WTC11 (cell line): ENCODE data around the gene ARHGEF19. TPM values are rescaled to one million over a fixed set of nuclear protein-coding genes. Genes with fewer than 3 reads are reported as not detected.

Experiments
- ATAC-seq: fragments of 200-7000 bp; cut with Tn5 transposase; 2 replicates; pipeline ENCODE4 v1.10.0; 2021; ENCODE audit warnings: mild to moderate bottlenecking, moderate library complexity
- CTCF ChIA-PET: fragments of 300-600 bp; sonication (Branson Sonifier 250); formaldehyde crosslinking; loops from one replicate; lab custom pipeline; 2021; ENCODE audit warnings: antibody characterized with exemption; lab: Charles Lee
- POLR2A ChIA-PET: fragments of 350-600 bp; sonication (Branson Sonifier 250); formaldehyde crosslinking; loops from one replicate; lab custom pipeline; 2021; ENCODE audit warnings: antibody characterized with exemption; lab: Charles Lee
- DNase-seq: peaks from one replicate; pipeline ENCODE4 v3.0.0; 2021; ENCODE audit warnings: low spot score
- H3K27ac Mint-ChIP-seq: 2 replicates; pipeline ENCODE4 v1.8.0; 2021; ENCODE audit warnings: mixed read lengths
- H3K27me3 Mint-ChIP-seq: 2 replicates; pipeline ENCODE4 v1.8.0; 2021; ENCODE audit warnings: low read depth, mild to moderate bottlenecking, moderate library complexity, mixed read lengths
- H3K36me3 Mint-ChIP-seq: 2 replicates; pipeline ENCODE4 v1.8.0; 2021; ENCODE audit warnings: mixed read lengths
- H3K4me1 Mint-ChIP-seq: 2 replicates; pipeline ENCODE4 v1.8.0; 2022; ENCODE audit warnings: mixed read lengths
- H3K4me3 Mint-ChIP-seq: 2 replicates; pipeline ENCODE4 v1.8.0; 2021; ENCODE audit warnings: mild to moderate bottlenecking, moderate library complexity, mixed read lengths
- H3K9me3 Mint-ChIP-seq: 2 replicates; pipeline ENCODE4 v1.8.0; 2021; ENCODE audit warnings: mixed read lengths
- ELF4 ChIP-seq: sonication (generic); formaldehyde crosslinking; IDR thresholded peaks from 2 replicates; pipeline ENCODE4 v1.8.1; 2022; ENCODE audit warnings: low read depth, mild to moderate bottlenecking, moderate library complexity, missing genetic modification reagents
- GTF2I ChIP-seq: fragments of 250-450 bp; sonication (Bioruptor Pico); conservative IDR thresholded peaks from 2 replicates; pipeline ENCODE4 v1.4.0; 2021; ENCODE audit warnings: mild to moderate bottlenecking
- IRF2 ChIP-seq: sonication (generic); formaldehyde crosslinking; IDR thresholded peaks from 2 replicates; pipeline ENCODE4 v1.8.0; 2022; ENCODE audit warnings: low read depth, missing genetic modification reagents, borderline replicate concordance
- JAZF1 ChIP-seq: fragments of 250-450 bp; sonication (Bioruptor Pico); IDR thresholded peaks from 2 replicates; pipeline ENCODE4 v1.9.0; 2021; ENCODE audit warnings: moderate library complexity, mild to moderate bottlenecking, inconsistent platforms
- NFYB ChIP-seq: sonication (generic); formaldehyde crosslinking; conservative IDR thresholded peaks from 2 replicates; pipeline ENCODE4 v1.8.0; 2022; ENCODE audit warnings: low read depth, missing genetic modification reagents
- TCF7 ChIP-seq: sonication (generic); formaldehyde crosslinking; IDR thresholded peaks from 2 replicates; pipeline ENCODE4 v1.8.0; 2022; ENCODE audit warnings: mild to moderate bottlenecking, low read depth, missing genetic modification reagents, moderate library complexity
- ZNF219 ChIP-seq: sonication (generic); formaldehyde crosslinking; IDR thresholded peaks from 2 replicates; pipeline ENCODE4 v1.8.0; 2023; ENCODE audit warnings: missing genetic modification reagents, mild to moderate bottlenecking, borderline replicate concordance
- ZNF263 ChIP-seq: sonication (generic); formaldehyde crosslinking; IDR thresholded peaks from 2 replicates; pipeline ENCODE4 v1.8.1; 2022; ENCODE audit warnings: low read depth, mild to moderate bottlenecking, moderate library complexity, missing genetic modification reagents
- ZNF317 ChIP-seq: sonication (generic); formaldehyde crosslinking; IDR thresholded peaks from 2 replicates; pipeline ENCODE4 v1.8.1; 2023; ENCODE audit warnings: low read depth, mild to moderate bottlenecking, moderate library complexity, missing genetic modification reagents, borderline replicate concordance
- ZNF396 ChIP-seq: fragments of 250-450 bp; sonication (Bioruptor Pico); IDR thresholded peaks from 2 replicates; pipeline ENCODE4 v1.8.0; 2021; ENCODE audit warnings: mild to moderate bottlenecking, moderate library complexity, borderline replicate concordance
- ZNF671 ChIP-seq: fragments of 250-450 bp; sonication (Bioruptor Pico); IDR thresholded peaks from 2 replicates; pipeline ENCODE4 v1.8.0; 2021; ENCODE audit warnings: mild to moderate bottlenecking
- total RNA-seq: library from RNA; stranded (reverse); gene quantifications from 3 replicates; pipeline ENCODE4 v1.2.3, GENCODE V29; 2021
- TF ChIP-seq, protein P1 (sequence below): fragments of 250-450 bp; sonication (Bioruptor Pico); conservative IDR thresholded peaks from 2 replicates; pipeline ENCODE4 v1.9.0; 2021; ENCODE audit warnings: mild to moderate bottlenecking
- TF ChIP-seq, protein P2 (sequence below): fragments of 250-450 bp; sonication (Bioruptor Pico); IDR thresholded peaks from 2 replicates; pipeline ENCODE4 v1.9.0; 2021; ENCODE audit warnings: mild to moderate bottlenecking
- TF ChIP-seq, protein P3 (sequence below): fragments of 250-450 bp; sonication (Bioruptor Pico); IDR thresholded peaks from 2 replicates; pipeline ENCODE4 v1.9.0; 2021; ENCODE audit warnings: mild to moderate bottlenecking
- TF ChIP-seq, protein P4 (sequence below): sonication (generic); formaldehyde crosslinking; IDR thresholded peaks from 2 replicates; pipeline ENCODE4 v1.8.1; 2022; ENCODE audit warnings: mild to moderate bottlenecking, missing genetic modification reagents, moderate library complexity, borderline replicate concordance
- TF ChIP-seq, protein P5 (sequence below): sonication (generic); formaldehyde crosslinking; IDR thresholded peaks from 2 replicates; pipeline ENCODE4 v1.8.1; 2022; ENCODE audit warnings: low read depth, mild to moderate bottlenecking, moderate library complexity, missing genetic modification reagents, borderline replicate concordance
- TF ChIP-seq, protein P6 (sequence below): sonication (generic); formaldehyde crosslinking; IDR thresholded peaks from 2 replicates; pipeline ENCODE4 v1.8.0; 2022; ENCODE audit warnings: missing genetic modification reagents
- TF ChIP-seq, protein P7 (sequence below): sonication (generic); formaldehyde crosslinking; IDR thresholded peaks from 2 replicates; pipeline ENCODE4 v1.8.0; 2023; ENCODE audit warnings: missing genetic modification reagents
- TF ChIP-seq, protein P8 (sequence below): fragments of 250-450 bp; sonication (Bioruptor Pico); IDR thresholded peaks from 2 replicates; pipeline ENCODE4 v1.8.0; 2021; ENCODE audit warnings: mild to moderate bottlenecking

Gene ARHGEF19
- total RNA-seq, 1 experiment from 2014 or later, result 53.1 TPM

DNA sequence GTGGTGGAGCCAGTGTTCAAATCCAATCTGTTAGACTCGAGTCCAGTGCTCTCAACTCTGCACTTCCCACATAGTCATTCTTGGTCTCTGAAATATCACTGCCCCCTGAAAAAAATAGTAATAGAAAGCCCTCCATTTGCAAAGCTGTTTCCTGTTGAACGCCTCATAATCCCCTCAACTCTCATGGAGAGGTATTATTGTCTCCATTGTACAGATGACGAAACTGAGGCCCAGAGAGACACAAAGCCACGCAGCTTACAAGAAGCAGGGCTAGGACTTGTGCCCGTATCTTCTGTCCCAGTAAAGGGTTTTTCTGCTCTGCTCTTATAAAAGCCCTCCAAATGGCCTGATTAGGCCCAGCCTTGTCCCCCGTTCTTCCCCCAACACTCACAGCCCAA is 6.2 kb upstream of the ARHGEF19 start:
- ATAC-seq, result no peak
- ChIA-PET POLR2A (no interaction called here), CTCF (interaction anchor here (2.1 to 3.1 kb wide), 3 partner anchors 8 to 14 kb away, joined by 9 to 26 read pairs (median 25); no protein-coding TSS in a partner anchor)
- H3K36me3 Mint-ChIP-seq, result no peaks in the 10 kb centered on the region
- H3K4me1 Mint-ChIP-seq, result peaks cover 17% of the 10 kb centered on the region
- no peaks in the 10 kb centered on the region for H3K9me3 Mint-ChIP-seq
- TF ChIP-seq ZNF263 (CRISPR knock-in tag), result no peak
- TF ChIP-seq IRF2 (CRISPR knock-in tag), result no peak
- TF ChIP-seq JAZF1 (CRISPR knock-in tag), result no peak
- TF ChIP-seq, protein P1, sequence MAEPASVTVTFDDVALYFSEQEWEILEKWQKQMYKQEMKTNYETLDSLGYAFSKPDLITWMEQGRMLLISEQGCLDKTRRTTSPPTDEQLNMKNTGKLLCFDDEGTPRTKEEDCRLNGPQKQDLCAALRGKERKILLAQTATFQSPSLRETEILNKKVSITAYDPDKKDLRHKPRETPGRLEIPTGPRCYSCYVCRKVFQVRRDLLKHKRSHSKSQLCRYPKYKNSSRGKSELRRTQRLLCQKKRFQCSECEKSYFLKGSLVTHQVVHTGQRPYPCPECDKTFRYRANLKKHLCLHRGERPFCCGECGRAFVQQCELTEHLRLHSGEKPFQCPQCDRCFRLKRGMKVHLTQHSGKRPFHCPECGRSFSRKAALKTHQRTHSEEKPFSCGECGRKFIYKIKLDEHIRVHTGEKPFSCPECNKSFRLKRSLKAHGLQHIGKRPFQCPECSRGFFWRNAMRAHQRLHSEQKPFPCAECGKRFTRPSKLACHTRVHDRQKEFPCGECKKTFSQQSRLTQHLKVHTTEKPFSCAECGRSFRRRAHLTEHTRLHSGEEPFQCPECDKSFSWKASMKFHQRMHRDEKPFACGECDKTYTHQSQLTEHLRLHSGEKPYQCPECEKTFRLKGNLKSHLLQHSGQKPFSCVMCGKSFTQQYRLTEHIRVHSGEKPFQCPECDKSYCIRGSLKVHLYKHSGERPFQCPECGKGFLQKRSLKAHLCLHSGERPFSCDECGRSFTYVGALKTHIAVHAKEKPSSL (CRISPR knock-in tag), result no peak
- TF ChIP-seq ZNF396 (CRISPR knock-in tag), result no peak
- no peak for TF ChIP-seq ZNF317 (CRISPR knock-in tag)
- TF ChIP-seq ELF4 (CRISPR knock-in tag), result no peak
- TF ChIP-seq ZNF671 (CRISPR knock-in tag), result no peak
- TF ChIP-seq GTF2I (CRISPR knock-in tag), result no peak
- no peak for TF ChIP-seq TCF7 (CRISPR knock-in tag)
- TF ChIP-seq, protein P2, sequence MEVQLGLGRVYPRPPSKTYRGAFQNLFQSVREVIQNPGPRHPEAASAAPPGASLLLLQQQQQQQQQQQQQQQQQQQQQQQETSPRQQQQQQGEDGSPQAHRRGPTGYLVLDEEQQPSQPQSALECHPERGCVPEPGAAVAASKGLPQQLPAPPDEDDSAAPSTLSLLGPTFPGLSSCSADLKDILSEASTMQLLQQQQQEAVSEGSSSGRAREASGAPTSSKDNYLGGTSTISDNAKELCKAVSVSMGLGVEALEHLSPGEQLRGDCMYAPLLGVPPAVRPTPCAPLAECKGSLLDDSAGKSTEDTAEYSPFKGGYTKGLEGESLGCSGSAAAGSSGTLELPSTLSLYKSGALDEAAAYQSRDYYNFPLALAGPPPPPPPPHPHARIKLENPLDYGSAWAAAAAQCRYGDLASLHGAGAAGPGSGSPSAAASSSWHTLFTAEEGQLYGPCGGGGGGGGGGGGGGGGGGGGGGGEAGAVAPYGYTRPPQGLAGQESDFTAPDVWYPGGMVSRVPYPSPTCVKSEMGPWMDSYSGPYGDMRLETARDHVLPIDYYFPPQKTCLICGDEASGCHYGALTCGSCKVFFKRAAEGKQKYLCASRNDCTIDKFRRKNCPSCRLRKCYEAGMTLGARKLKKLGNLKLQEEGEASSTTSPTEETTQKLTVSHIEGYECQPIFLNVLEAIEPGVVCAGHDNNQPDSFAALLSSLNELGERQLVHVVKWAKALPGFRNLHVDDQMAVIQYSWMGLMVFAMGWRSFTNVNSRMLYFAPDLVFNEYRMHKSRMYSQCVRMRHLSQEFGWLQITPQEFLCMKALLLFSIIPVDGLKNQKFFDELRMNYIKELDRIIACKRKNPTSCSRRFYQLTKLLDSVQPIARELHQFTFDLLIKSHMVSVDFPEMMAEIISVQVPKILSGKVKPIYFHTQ, result no peak
- TF ChIP-seq, protein P3, sequence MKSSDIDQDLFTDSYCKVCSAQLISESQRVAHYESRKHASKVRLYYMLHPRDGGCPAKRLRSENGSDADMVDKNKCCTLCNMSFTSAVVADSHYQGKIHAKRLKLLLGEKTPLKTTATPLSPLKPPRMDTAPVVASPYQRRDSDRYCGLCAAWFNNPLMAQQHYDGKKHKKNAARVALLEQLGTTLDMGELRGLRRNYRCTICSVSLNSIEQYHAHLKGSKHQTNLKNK (CRISPR knock-in tag), result no peak
- TF ChIP-seq, protein P4, sequence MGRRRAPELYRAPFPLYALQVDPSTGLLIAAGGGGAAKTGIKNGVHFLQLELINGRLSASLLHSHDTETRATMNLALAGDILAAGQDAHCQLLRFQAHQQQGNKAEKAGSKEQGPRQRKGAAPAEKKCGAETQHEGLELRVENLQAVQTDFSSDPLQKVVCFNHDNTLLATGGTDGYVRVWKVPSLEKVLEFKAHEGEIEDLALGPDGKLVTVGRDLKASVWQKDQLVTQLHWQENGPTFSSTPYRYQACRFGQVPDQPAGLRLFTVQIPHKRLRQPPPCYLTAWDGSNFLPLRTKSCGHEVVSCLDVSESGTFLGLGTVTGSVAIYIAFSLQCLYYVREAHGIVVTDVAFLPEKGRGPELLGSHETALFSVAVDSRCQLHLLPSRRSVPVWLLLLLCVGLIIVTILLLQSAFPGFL (CRISPR knock-in tag), result no peak
- TF ChIP-seq, protein P5, sequence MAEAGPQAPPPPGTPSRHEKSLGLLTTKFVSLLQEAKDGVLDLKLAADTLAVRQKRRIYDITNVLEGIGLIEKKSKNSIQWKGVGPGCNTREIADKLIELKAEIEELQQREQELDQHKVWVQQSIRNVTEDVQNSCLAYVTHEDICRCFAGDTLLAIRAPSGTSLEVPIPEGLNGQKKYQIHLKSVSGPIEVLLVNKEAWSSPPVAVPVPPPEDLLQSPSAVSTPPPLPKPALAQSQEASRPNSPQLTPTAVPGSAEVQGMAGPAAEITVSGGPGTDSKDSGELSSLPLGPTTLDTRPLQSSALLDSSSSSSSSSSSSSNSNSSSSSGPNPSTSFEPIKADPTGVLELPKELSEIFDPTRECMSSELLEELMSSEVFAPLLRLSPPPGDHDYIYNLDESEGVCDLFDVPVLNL, result no peak
- TF ChIP-seq NFYB (CRISPR knock-in tag), result no peak
- TF ChIP-seq, protein P6, sequence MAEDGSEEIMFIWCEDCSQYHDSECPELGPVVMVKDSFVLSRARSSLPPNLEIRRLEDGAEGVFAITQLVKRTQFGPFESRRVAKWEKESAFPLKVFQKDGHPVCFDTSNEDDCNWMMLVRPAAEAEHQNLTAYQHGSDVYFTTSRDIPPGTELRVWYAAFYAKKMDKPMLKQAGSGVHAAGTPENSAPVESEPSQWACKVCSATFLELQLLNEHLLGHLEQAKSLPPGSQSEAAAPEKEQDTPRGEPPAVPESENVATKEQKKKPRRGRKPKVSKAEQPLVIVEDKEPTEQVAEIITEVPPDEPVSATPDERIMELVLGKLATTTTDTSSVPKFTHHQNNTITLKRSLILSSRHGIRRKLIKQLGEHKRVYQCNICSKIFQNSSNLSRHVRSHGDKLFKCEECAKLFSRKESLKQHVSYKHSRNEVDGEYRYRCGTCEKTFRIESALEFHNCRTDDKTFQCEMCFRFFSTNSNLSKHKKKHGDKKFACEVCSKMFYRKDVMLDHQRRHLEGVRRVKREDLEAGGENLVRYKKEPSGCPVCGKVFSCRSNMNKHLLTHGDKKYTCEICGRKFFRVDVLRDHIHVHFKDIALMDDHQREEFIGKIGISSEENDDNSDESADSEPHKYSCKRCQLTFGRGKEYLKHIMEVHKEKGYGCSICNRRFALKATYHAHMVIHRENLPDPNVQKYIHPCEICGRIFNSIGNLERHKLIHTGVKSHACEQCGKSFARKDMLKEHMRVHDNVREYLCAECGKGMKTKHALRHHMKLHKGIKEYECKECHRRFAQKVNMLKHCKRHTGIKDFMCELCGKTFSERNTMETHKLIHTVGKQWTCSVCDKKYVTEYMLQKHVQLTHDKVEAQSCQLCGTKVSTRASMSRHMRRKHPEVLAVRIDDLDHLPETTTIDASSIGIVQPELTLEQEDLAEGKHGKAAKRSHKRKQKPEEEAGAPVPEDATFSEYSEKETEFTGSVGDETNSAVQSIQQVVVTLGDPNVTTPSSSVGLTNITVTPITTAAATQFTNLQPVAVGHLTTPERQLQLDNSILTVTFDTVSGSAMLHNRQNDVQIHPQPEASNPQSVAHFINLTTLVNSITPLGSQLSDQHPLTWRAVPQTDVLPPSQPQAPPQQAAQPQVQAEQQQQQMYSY (CRISPR knock-in tag), result no peak
- TF ChIP-seq, protein P7, sequence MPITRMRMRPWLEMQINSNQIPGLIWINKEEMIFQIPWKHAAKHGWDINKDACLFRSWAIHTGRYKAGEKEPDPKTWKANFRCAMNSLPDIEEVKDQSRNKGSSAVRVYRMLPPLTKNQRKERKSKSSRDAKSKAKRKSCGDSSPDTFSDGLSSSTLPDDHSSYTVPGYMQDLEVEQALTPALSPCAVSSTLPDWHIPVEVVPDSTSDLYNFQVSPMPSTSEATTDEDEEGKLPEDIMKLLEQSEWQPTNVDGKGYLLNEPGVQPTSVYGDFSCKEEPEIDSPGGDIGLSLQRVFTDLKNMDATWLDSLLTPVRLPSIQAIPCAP, result no peak
- no peak for TF ChIP-seq ZNF219 (CRISPR knock-in tag)
- TF ChIP-seq, protein P8, sequence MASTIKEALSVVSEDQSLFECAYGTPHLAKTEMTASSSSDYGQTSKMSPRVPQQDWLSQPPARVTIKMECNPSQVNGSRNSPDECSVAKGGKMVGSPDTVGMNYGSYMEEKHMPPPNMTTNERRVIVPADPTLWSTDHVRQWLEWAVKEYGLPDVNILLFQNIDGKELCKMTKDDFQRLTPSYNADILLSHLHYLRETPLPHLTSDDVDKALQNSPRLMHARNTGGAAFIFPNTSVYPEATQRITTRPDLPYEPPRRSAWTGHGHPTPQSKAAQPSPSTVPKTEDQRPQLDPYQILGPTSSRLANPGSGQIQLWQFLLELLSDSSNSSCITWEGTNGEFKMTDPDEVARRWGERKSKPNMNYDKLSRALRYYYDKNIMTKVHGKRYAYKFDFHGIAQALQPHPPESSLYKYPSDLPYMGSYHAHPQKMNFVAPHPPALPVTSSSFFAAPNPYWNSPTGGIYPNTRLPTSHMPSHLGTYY (CRISPR knock-in tag), result no peak
- no peak for DNase-seq
- H3K27ac Mint-ChIP-seq, result no peak overlapping the region
- no peak overlapping the region for H3K4me3 Mint-ChIP-seq
- H3K27me3 Mint-ChIP-seq, result peaks cover 36% of the 10 kb centered on the region
